Body of pancreas (tissue), 4 donors: ENCODE measurements around the gene ERCC4.

Experiments
- POLR2A ChIP-seq, 3 donors: fragments of 450-650 bp; IDR thresholded peaks; one replicate each; pipeline ENCODE4 v1.6.1; 2016; ENCODE audit warnings: antibody characterized with exemption in 3 of 3, mild to moderate bottlenecking in 2 of 3
- TF ChIP-seq, protein P1 (sequence below), 7 experiments: fragments of 450-650 bp in 4 of 7; fragments of 200-600 bp in 3 of 7; sonication (generic) in 3 of 7; IDR thresholded peaks; one replicate each; pipeline ENCODE4 v1.5.1; 2016 to 2019; ENCODE audit warnings: antibody characterized with exemption in 7 of 7

DNA sequence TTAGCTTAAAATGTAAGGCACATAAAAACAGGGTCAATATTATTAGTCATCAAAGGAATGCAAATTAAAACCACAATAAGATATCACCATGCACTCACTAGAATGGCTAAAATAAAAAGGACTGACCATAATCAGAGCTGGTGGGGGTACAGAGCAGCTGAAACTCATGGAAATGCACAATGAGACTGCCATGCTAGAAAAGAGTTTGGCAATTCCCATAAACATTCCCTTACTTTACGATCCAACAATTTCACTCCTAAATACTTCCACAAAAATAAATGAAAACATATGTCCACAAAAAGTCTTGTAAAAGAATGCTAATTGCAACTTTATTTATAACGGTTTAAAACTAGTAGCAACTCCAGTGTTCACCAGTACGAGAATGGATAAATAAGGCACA lies 36.1 kb upstream of the ERCC4 start:
- TF ChIP-seq, protein P1, sequence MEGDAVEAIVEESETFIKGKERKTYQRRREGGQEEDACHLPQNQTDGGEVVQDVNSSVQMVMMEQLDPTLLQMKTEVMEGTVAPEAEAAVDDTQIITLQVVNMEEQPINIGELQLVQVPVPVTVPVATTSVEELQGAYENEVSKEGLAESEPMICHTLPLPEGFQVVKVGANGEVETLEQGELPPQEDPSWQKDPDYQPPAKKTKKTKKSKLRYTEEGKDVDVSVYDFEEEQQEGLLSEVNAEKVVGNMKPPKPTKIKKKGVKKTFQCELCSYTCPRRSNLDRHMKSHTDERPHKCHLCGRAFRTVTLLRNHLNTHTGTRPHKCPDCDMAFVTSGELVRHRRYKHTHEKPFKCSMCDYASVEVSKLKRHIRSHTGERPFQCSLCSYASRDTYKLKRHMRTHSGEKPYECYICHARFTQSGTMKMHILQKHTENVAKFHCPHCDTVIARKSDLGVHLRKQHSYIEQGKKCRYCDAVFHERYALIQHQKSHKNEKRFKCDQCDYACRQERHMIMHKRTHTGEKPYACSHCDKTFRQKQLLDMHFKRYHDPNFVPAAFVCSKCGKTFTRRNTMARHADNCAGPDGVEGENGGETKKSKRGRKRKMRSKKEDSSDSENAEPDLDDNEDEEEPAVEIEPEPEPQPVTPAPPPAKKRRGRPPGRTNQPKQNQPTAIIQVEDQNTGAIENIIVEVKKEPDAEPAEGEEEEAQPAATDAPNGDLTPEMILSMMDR (IDR thresholded peaks at IDR 0.05), result no peak
- no peak for TF ChIP-seq POLR2A (IDR thresholded peaks at IDR 0.05)
